ENCODE measurements around the gene LNX1.

The LNX1 gene

DNA sequence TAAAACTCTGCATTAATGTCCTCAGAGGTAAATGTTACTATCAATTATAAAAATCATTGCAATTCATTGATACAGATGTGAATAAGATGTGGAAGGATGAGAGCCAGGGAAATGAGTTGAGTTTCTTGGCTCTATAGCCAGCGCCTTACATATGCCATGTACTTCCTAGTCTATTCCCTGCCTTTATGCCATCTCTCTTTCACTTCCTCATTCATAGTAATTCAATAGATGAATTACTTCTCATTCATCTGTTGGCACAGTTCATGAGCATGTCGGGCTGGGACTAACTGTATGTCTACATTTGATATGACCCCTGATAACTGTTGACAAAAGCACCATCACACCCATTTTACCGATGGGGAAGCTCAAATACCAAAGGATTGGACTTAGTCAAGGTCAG, 55.7 kb downstream of the LNX1 start:
- no peak for DNase-seq (ENCODE audit: low read depth in 2 of 2)

- no peak for DNase-seq (ENCODE audit: low read depth in 2 of 2)
Measured at GRCh38 chr4:53534684-53535083, 56.6 kb downstream of the LNX1 start.

DNA sequence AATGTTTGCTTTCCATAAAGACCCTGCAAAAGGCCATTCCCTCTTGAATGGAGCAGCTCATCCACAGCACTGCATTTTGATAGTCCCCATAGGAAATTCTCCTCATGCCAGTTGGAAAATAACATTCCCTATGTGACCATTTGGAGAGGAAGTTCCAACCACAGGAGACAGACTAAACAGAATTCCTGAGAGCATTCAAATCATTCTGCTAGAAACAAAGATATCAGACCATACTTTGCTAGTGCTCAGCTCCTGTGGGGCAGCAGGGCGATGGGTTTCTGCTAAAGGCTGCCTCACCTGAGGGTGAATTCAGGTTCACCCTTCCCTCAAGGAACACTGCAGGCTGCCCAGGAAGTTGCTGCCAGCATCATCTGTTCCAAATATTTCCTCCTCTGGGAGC, 58.8 kb downstream of the LNX1 start:
- DNase-seq (ENCODE audit: low read depth in 2 of 2): no peak

GRCh38 chr4:53531585-53532224, 59.6 kb downstream of the LNX1 start:
- DNase-seq (ENCODE audit: low read depth in 2 of 2): no peak

DNA sequence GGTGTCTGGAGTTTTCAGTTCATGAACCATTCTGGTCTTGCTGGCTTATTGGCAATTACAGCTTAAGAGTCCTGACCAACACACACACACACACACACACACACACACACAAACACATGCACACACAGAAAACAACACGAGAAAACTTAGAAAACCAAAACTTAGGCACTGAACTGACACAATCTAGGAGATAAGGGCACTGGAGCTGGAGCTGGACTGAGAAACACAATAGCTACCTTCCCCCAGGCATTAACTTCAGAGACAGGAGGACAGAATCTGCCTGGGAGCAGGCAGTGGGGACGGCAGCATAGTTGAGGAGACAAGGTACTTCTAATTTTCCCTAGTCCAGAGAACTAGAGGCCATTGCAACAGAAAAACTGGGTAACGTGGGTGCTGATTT, 62.3 kb downstream of the LNX1 start:
- no peak for DNase-seq (ENCODE audit: low read depth in 2 of 2)

- DNase-seq (ENCODE audit: low read depth in 2 of 2): no peak
Measured at GRCh38 chr4:53527930-53528329, 63.4 kb downstream of the LNX1 start.

- DNase-seq (ENCODE audit: low read depth in 2 of 2): no peak
Measured at GRCh38 chr4:53527326-53527725, 64.0 kb downstream of the LNX1 start.

DNA sequence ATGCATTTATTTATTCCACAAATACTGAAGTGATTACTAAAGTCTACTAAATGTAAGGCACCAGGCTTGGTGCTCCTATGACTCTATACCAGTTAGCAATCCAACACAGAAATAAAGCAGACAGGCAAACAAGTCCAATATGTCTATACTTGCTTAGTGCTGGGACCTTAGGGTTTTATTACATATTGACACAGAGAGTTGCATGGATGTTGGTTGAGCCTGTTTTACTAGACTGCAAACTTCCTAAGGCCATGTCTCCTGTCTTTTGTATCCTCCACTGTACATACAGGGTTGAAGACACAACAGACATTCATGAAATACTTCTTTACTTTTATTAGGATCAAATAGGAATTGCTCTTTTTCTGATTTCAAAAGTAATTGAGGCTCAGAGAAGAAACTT, 69.0 kb downstream of the LNX1 start:
- DNase-seq (ENCODE audit: low read depth in 2 of 2): no peak

- no peak for DNase-seq (ENCODE audit: low read depth in 2 of 2)
Measured at GRCh38 chr4:53520116-53520515, 71.2 kb downstream of the LNX1 start.

DNA sequence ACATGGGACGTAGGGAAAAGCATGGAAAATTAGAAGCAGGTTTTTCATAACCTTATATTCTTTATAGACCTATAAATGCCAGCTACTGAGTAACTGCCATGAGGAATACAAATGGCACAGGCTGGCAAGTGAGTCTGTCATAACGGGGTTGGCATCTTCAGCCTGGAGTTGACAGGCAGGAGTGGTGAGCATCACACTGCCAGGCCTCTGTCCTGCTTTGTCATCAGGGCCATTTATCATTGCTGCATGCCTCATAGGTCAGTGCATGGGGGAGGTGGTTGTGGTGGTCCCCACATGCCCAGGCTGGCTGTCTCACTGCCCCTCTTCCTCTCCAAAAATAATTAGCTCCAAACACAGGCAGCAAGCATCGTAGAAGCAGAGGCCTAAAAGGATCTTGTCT, 72.5 kb downstream of the LNX1 start:
- no peak for DNase-seq (ENCODE audit: low read depth in 2 of 2)

DNA sequence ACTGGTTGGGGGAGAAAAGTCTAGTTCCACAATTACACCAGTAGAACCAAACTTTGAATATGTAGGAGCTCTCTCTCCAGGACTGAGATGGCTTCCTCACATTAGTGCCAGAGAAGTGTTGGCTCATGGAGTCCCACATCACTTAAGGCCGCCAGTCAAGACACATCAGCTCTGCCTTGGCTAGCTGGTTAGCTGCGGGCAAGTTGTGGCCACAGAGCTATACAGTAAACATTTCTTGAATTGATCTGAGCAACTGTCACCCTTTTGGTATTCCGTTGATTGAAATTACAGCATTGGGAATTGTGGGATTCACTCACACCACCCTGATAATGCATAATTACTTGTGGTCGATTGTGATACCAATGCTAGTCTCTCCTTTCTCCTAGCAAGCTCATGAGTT, 76.2 kb downstream of the LNX1 start:
- DNase-seq (ENCODE audit: low read depth in 2 of 2): no peak

GRCh38 chr4:53514509-53514908, 76.8 kb downstream of the LNX1 start:
- DNase-seq (ENCODE audit: low read depth in 2 of 2): no peak

- no peak for DNase-seq (ENCODE audit: low read depth in 2 of 2)
Measured at GRCh38 chr4:53512608-53513007, 78.7 kb downstream of the LNX1 start.

DNA sequence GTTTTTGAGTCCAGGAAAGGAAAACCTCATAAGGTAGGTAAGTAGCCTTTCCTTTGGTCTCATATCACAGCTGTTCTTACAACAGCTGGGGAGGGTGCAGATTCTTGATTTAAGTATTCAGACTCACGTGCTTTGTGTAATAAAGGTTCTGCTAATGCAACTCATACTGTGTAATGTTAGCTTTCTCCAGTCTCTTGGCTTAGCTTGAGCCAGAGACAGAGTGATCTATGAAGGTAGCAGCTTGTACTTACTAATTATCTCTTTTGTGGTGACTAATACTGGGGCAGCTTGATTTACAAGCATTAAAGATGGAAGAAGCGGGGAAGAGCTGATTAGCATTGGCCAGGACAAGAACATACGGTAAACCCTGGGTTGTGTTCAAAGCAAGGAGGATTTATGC, 80.3 kb downstream of the LNX1 start:
- no peak for DNase-seq (ENCODE audit: low read depth in 2 of 2)

- no peak for DNase-seq (ENCODE audit: low read depth in 2 of 2)
Measured at GRCh38 chr4:53510321-53510720, 81.0 kb downstream of the LNX1 start.

DNA sequence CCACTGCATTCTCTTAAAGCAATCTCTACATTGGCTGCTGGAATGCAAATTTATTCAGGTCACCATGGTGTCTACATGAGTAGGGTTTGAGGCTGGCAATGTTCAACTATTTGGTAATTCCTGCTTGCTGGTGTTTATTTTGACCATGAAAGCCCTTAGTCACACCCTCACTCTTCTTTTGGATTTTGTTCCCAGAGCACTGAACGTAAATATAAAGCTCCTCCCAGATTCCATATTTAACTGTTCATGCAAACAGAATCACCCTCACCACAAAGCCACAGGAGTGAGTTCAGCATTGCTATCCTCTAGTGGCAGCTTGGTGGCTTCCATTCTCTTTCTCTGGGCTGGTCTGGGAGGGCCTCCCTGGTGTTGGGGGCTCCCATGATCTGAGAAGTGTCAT, 82.8 kb downstream of the LNX1 start:
- no peak for DNase-seq (ENCODE audit: low read depth in 2 of 2)

GRCh38 chr4:53507671-53508286, 83.5 kb downstream of the LNX1 start:
- DNase-seq (ENCODE audit: low read depth in 2 of 2): no peak

GRCh38 chr4:53507058-53507457, 84.2 kb downstream of the LNX1 start:
- DNase-seq (ENCODE audit: low read depth in 2 of 2): no peak

DNA sequence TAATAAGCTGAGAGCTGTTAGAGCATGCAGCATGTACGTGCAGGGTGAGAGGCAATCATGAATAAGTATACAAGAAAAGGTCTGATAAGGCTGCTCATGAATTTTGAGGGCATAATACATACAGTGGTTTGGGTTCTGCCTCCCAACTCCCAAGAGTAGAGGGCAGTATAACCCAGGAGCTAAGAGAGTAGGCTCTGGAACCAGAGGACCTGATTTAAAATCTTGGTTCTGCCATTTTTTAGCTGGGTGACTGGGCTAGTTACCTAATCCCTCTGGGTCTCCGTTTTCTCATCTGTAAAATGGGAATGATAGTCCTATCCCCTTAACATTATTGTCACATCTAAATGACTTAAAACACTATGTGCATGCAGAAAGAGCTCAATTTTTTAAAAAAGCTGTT, 85.3 kb downstream of the LNX1 start:
- no peak for DNase-seq (ENCODE audit: low read depth in 2 of 2)

DNA sequence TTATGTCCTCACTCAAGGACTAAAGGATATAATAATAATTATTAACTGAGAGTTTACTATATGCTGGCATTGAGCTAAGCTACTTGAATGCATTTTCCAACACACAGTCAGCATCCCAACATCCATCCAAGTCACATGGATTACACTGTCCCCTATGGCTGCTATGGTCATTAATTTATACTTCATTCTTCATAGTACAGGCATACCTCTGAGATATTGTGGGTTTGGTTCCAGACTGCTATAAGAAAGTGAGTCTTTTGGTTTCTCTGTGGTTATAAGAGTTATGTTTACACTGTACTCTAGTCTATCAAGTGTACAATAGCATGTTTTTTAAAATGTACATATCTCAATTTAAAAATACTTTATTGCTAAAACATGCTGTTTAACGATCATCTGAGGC, 89.2 kb downstream of the LNX1 start:
- no peak for DNase-seq (ENCODE audit: low read depth in 2 of 2)

- no peak for DNase-seq (ENCODE audit: low read depth in 2 of 2)
Measured at GRCh38 chr4:53501561-53501960, 89.7 kb downstream of the LNX1 start.

DNA sequence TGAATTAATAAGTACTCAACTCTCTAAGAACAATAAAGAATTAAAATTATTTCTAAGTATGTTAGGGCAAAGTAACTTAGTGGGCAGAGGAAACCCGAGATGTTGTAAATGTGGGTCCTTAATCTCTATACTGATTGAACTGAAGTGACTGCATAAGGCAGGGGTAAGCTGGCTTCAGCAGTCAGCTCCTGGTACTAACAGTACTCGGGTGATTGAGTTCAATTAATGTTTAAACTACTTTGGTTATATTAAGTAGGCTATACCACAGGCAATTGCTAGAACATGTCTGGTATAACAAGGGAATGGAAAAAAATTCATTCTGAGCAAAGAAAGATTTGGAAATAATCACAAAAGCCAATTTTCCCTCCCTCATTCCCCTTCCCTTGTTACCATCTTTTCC, 90.7 kb downstream of the LNX1 start:
- DNase-seq (ENCODE audit: low read depth in 2 of 2): no peak

DNA sequence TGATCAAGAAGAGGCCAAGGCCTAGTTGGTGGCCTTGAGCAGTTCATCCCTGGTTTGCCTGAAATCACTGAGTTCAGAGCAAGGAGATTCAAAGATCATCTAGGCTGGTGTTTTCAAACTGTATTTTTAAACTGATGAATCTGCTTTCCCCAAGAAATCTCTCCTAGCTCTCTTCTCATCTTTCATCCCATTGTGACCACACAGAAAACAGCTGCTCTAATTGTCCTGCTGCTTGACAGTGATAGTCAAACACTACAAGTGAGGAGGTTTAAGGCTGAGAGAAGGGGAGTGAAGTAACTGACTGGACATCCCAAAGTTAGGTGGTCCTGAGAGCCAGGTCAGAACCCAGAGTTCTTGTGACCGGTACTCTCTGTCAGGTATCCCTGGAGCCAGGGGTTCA, 91.5 kb downstream of the LNX1 start:
- no peak for DNase-seq (ENCODE audit: low read depth in 2 of 2)

- no peak for DNase-seq (ENCODE audit: low read depth in 2 of 2)
Measured at GRCh38 chr4:53498706-53499105, 92.6 kb downstream of the LNX1 start.

Data from stimulated activated CD4-positive, alpha-beta T cell treated with anti-CD3 and anti-CD28 coated beads, Interleukin-4, amount 100 ng/mL, for 48 hours (primary cell).